Thyroid gland (tissue), 4 donors: ENCODE results near the gene ASCC2. TPM values are rescaled to one million over a fixed set of nuclear protein-coding genes. Genes with fewer than 3 reads are reported as not detected.
A peak's percentile ranks its signal among the peaks of the same experiment; 100 is the strongest.

ENCODE experiments used
- DNase-seq, 2 donors: peaks; one replicate each; pipeline ENCODE4 v3.0.0-alpha.2; 2019
- H3K27ac ChIP-seq, 3 donors: fragments of 200-600 bp; sonication (generic); 1 replicate in 2 of 3; 2 replicates in 1 of 3; pipeline ENCODE4 v1.5.1; 2016 to 2019; ENCODE audit warnings: mild to moderate bottlenecking in 1 of 3, moderate library complexity in 1 of 3
- H3K27me3 ChIP-seq: fragments of 200-600 bp; sonication (generic); one replicate; pipeline ENCODE4 v1.5.1; 2019
- H3K36me3 ChIP-seq, 2 donors: fragments of 200-600 bp; sonication (generic); one replicate each; pipeline ENCODE4 v1.5.1; 2016 to 2019
- H3K4me1 ChIP-seq, 2 donors: fragments of 200-600 bp; sonication (generic); one replicate each; pipeline ENCODE4 v1.5.1; 2017 to 2019
- H3K4me3 ChIP-seq, 3 donors: fragments of 200-600 bp; sonication (generic); replicated peaks in 1 of 3; 1 replicate in 2 of 3; 2 replicates in 1 of 3; pipeline ENCODE4 v1.5.1; 2016; ENCODE audit warnings: mild to moderate bottlenecking in 1 of 3
- H3K9me3 ChIP-seq: fragments of 200-600 bp; sonication (generic); one replicate; pipeline ENCODE4 v1.5.1; 2017
- POLR2A ChIP-seq, 2 donors: fragments of 450-650 bp; IDR thresholded peaks; one replicate each; pipeline ENCODE4 v1.6.1; 2017; ENCODE audit warnings: antibody characterized with exemption in 2 of 2, mild to moderate bottlenecking in 2 of 2, moderate library complexity in 1 of 2
- WGBS, 2 donors: methylation state at CpG; one replicate each; pipeline ENCODE4 v1.1.5; 2017; 5-methylcytosine and 5-hydroxymethylcytosine counted together
- intact Hi-C: fragments of 100-400 bp; cut with DNase I; formaldehyde crosslinking; loops from one replicate; pipeline ENCODE4 v1.15.1; 2023
- total RNA-seq, 4 donors: library from RNA; depleted of rRNA; stranded (reverse); fragments of >200 nt; gene quantifications; one replicate each; pipeline ENCODE4 v1.2.3, GENCODE V29; 2016
- TF ChIP-seq, protein P1 (sequence below), 6 experiments: fragments of 200-600 bp in 3 of 6; fragments of 450-650 bp in 3 of 6; sonication (generic) in 3 of 6; IDR thresholded peaks; one replicate each; pipeline ENCODE4 v1.5.1; 2016 to 2019; ENCODE audit warnings: antibody characterized with exemption in 6 of 6, mild to moderate bottlenecking in 2 of 6, inconsistent platforms in 1 of 6, moderate library complexity in 1 of 6

Gene ASCC2
- total RNA-seq, 4 donors from 2014 or later: 47.6 to 66.8 (median 51.3) TPM

DNA sequence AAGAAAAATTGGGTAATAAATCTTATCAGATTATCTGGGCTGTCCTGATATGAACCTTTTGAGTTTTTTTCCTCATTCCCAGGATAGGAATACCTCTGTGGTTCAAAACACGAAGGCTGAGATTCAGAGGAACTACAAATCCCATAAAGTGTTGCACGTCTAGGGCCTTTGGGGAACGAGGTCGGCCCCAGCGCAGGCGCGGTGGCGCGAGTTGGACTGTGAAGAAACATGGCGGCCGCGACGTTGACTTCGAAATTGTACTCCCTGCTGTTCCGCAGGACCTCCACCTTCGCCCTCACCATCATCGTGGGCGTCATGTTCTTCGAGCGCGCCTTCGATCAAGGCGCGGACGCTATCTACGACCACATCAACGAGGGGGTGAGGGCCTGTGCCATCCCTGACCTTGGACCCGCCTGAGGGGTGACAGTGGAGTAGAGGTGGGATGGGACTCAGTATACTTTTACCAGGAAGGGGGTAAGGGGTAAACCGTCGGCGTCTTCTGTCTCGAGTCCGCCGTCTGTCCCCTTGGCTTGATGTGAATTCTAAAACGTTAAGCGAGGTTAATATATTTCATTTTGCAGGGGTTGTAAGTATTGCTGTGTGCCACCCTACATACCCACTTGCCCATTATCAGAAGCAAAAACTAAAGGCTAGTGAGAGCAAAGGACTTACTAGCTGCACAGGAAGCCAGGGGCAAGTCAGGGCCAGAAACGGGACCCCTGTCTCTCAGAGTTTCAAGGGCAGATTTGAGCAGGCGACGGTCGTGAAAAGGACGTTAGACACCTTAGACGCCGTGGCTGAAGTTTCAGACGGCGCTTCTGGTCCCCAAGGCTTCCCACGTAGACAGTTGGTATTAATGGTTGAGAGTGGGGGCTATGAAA lies 70.7 kb downstream of the ASCC2 start, which contains the start of gene UQCR10:
Gene UQCR10 (plus strand): TSS at position 199 of the 881 bp plus-strand sequence. CDS start 30 bp downstream, at position 229.
- Histone ChIP-seq H3K9me3 (no peaks in the 10 kb centered on the region), H3K36me3 (peaks cover 9 to 11% of the 10 kb centered on the region in 2 donors), H3K4me1 (peaks cover 21 to 22% of the 10 kb centered on the region in 2 donors), H3K4me3 (peak within 1 kb of the TSS; percentile 38 to 93 (median 76)), H3K27ac (peak within 1 kb of the TSS; percentile 82 to 91 (median 87)), H3K27me3 (no peaks in the 10 kb centered on the region)
- TF ChIP-seq POLR2A (IDR thresholded peaks at IDR 0.05): peak in 1 of 2 donors; percentile 52
- TF ChIP-seq, protein P1, sequence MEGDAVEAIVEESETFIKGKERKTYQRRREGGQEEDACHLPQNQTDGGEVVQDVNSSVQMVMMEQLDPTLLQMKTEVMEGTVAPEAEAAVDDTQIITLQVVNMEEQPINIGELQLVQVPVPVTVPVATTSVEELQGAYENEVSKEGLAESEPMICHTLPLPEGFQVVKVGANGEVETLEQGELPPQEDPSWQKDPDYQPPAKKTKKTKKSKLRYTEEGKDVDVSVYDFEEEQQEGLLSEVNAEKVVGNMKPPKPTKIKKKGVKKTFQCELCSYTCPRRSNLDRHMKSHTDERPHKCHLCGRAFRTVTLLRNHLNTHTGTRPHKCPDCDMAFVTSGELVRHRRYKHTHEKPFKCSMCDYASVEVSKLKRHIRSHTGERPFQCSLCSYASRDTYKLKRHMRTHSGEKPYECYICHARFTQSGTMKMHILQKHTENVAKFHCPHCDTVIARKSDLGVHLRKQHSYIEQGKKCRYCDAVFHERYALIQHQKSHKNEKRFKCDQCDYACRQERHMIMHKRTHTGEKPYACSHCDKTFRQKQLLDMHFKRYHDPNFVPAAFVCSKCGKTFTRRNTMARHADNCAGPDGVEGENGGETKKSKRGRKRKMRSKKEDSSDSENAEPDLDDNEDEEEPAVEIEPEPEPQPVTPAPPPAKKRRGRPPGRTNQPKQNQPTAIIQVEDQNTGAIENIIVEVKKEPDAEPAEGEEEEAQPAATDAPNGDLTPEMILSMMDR (IDR thresholded peaks at IDR 0.05): no peak
- WGBS, 2 donors: 0 to 2% methylated on average over 29 to 46 of the region's 46 CpGs
- DNase-seq: peak; percentile 93
- intact Hi-C loops: no loop called here

GRCh38 chr22:29766632-29767170 lies 71.4 kb downstream of the ASCC2 start, which contains the start of gene ZMAT5:
TSS of gene ZMAT5 (minus strand) at chr22:29767007. CDS start at chr22:29748544, 18,463 bp downstream.
- WGBS, 2 donors: 0% methylated on average over 18 to 32 of the region's 32 CpGs
- no peaks in the 10 kb centered on the region for H3K27me3 ChIP-seq
- H3K9me3 ChIP-seq: no peaks in the 10 kb centered on the region
- peak; percentile 97 for DNase-seq
- H3K4me3 ChIP-seq: peak within 1 kb of the TSS; percentile 38 to 93 (median 76)
- peaks cover 9 to 11% of the 10 kb centered on the region in 2 donors for H3K36me3 ChIP-seq
- TF ChIP-seq POLR2A (IDR thresholded peaks at IDR 0.05): peak; percentile 67 to 81
- TF ChIP-seq, protein P1 (IDR thresholded peaks at IDR 0.05): no peak
- peak within 1 kb of the TSS; percentile 82 to 91 (median 87) for H3K27ac ChIP-seq
- intact Hi-C loops: no loop called here
- peaks cover 21 to 22% of the 10 kb centered on the region in 2 donors for H3K4me1 ChIP-seq

- no peaks in the 10 kb centered on the region for H3K27me3 ChIP-seq
- peak overlapping the region; percentile 16 to 57 (median 33) for H3K4me3 ChIP-seq
- no peak for TF ChIP-seq POLR2A (IDR thresholded peaks at IDR 0.05)
- TF ChIP-seq, protein P1 (IDR thresholded peaks at IDR 0.05): no peak
- H3K36me3 ChIP-seq: peaks cover 9 to 11% of the 10 kb centered on the region in 2 donors
- 48 to 53% methylated on average over 15 of the region's 15 CpGs for WGBS, 2 donors
- peak overlapping the region; percentile 2 to 91 (median 87) for H3K27ac ChIP-seq
- intact Hi-C loops: no loop called here
- peaks cover 21 to 22% of the 10 kb centered on the region in 2 donors for H3K4me1 ChIP-seq
- no peaks in the 10 kb centered on the region for H3K9me3 ChIP-seq
- DNase-seq: peak in 1 of 2 donors; percentile 21
These were observed 72.0 kb downstream of the ASCC2 start for GRCh38 chr22:29765905-29766631.

DNA sequence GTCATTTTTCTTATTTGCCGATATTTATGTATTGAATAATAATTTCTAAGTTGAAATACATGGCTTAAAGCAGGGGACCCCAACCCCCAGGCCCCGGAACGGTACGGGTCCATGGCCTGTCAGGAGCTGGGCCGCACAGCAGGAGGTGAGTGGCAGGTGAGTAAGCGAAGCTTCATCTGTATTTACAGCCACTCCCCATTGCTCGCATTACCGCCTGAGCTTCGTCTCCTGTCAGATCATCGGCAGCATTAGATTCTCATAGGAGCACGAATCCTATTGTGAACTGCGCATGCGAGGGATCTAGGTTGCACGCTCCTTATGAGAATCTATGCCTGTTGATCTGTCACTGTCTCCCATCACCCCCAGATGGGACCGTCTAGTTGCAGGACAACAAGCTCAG lies 75.8 kb downstream of the ASCC2 start:
- Histone ChIP-seq H3K9me3 (no peaks in the 10 kb centered on the region), H3K27me3 (no peaks in the 10 kb centered on the region), H3K36me3 (no peaks in the 10 kb centered on the region), H3K27ac (no peak overlapping the region), H3K4me3 (no peak overlapping the region), H3K4me1 (peaks cover 9 to 10% of the 10 kb centered on the region in 2 donors)
- intact Hi-C loops: no loop called here
- WGBS, 2 donors: 90 to 91% methylated on average over 15 of the region's 15 CpGs
- no peak for DNase-seq
- TF ChIP-seq, protein P1 (IDR thresholded peaks at IDR 0.05): no peak
- TF ChIP-seq POLR2A (IDR thresholded peaks at IDR 0.05): no peak
